HepG2 (cell line): Measurements from ENCODE around the gene CARMIL1. TPM values are rescaled to one million over a fixed set of nuclear protein-coding genes. Genes with fewer than 3 reads are reported as not detected.

Experiments used
- ATAC-seq: fragments of 200-7000 bp; cut with Tn5 transposase; 3 replicates; pipeline ENCODE4 v1.9.1; 2020; ENCODE audit warnings: mild to moderate bottlenecking, moderate library complexity
- BruUV-seq: library from RNA; stranded (reverse); fragments of 400-500 nt; replicated peaks from 2 replicates; lab custom pipeline; 2021; lab: Mats Ljungman, UMichigan
- CTCF ChIA-PET: fragments of 300-600 bp; formaldehyde crosslinking; extraction: SDS; loops from one replicate; lab custom pipeline; 2021; ENCODE audit warnings: low total read pairs, inconsistent platforms, low intra/inter-chr PET ratio; lab: Yijun Ruan, JAX
- POLR2A ChIA-PET: fragments of 350-600 bp; sonication (Branson Sonifier 250); formaldehyde crosslinking; loops from one replicate; lab custom pipeline; 2020; ENCODE audit warnings: antibody characterized with exemption, inconsistent platforms; lab: Yijun Ruan, JAX
- DNase-seq: peaks from one replicate; pipeline ENCODE4 v3.0.0-alpha.2; 2015; ENCODE audit warnings: low spot score
- FAIRE-seq: peaks from 3 replicates; lab custom pipeline; 2011; peaks lifted over from hg19 to GRCh38; lab: Jason Lieb, UNC
- H2AFZ ChIP-seq: one replicate; pipeline ENCODE4 v1.6.1; 2011; ENCODE audit warnings: low read length, inconsistent platforms
- H3K27ac ChIP-seq: fragments of 300-600 bp; 3 replicates; pipeline ENCODE4 v1.8.0; 2011; ENCODE audit warnings: mixed run types, mild to moderate bottlenecking, mixed read lengths, low read length, inconsistent platforms; ENCODE audit not compliant: insufficient read depth; ENCODE audit errors: extremely low read length
- H3K27me3 ChIP-seq, 2 experiments: fragments of 200-600 bp in 1 of 2; 2 replicates in 1 of 2; 3 replicates in 1 of 2; pipeline versions ENCODE4 v1.6.0 to v1.8.0; 2011; ENCODE audit warnings: low read length in 2 of 2, mild to moderate bottlenecking in 2 of 2, moderate library complexity in 2 of 2, inconsistent platforms in 1 of 2; ENCODE audit not compliant: insufficient read depth in 2 of 2, control insufficient read depth in 1 of 2
- H3K36me3 ChIP-seq, 2 experiments: fragments of 200-600 bp in 1 of 2; replicated peaks in 1 of 2; 2 replicates in 1 of 2; 3 replicates in 1 of 2; pipeline versions ENCODE4 v1.5.1 to v1.8.0; 2011; ENCODE audit warnings: low read length in 2 of 2, inconsistent platforms in 1 of 2; ENCODE audit not compliant: insufficient read depth in 2 of 2, control insufficient read depth in 1 of 2
- H3K4me1 ChIP-seq: 2 replicates; pipeline ENCODE4 v1.5.1; 2012; ENCODE audit warnings: low read length, inconsistent platforms; ENCODE audit not compliant: insufficient read depth
- H3K4me2 ChIP-seq: 2 replicates; pipeline ENCODE4 v1.6.0; 2011; ENCODE audit warnings: low read depth, low read length, inconsistent platforms
- H3K4me3 ChIP-seq, 3 experiments: fragments of 200-600 bp in 1 of 3; sonication (generic), shearing (Covaris generic) in 1 of 3; replicated peaks in 1 of 3; 2 replicates each; pipeline ENCODE4 v1.5.1; 2011 to 2016; ENCODE audit warnings: low read length in 3 of 3, inconsistent platforms in 2 of 3, low read depth in 2 of 3, mild to moderate bottlenecking in 2 of 3, control low read depth in 1 of 3, mixed read lengths in 1 of 3; ENCODE audit not compliant: insufficient read depth in 1 of 3
- H3K79me2 ChIP-seq: one replicate; pipeline ENCODE4 v1.6.1; 2011; ENCODE audit warnings: low read length, inconsistent platforms; ENCODE audit not compliant: insufficient read depth
- H3K9ac ChIP-seq: 2 replicates; pipeline ENCODE4 v1.6.0; 2011; ENCODE audit warnings: mild to moderate bottlenecking, low read depth, low read length, inconsistent platforms; ENCODE audit not compliant: insufficient read depth
- H3K9me3 ChIP-seq: 2 replicates; pipeline ENCODE4 v1.5.1; 2012; ENCODE audit warnings: mild to moderate bottlenecking, low read length
- H4K20me1 ChIP-seq: 2 replicates; pipeline ENCODE4 v1.6.0; 2011; ENCODE audit warnings: inconsistent platforms, mild to moderate bottlenecking, low read length, moderate library complexity; ENCODE audit not compliant: insufficient read depth
- ATRX ChIP-seq: sonication (generic); formaldehyde crosslinking; IDR thresholded peaks from 2 replicates; pipeline ENCODE4 v1.4.0; 2020; ENCODE audit warnings: missing genetic modification reagents, borderline replicate concordance
- HNRNPUL1 ChIP-seq: fragments of 200-400 bp; formaldehyde crosslinking; IDR thresholded peaks from 2 replicates; pipeline ENCODE4 v1.6.1; 2017; ENCODE audit warnings: low read depth, mild to moderate bottlenecking, low read length, moderate library complexity
- MAFF ChIP-seq: IDR thresholded peaks from 2 replicates; pipeline ENCODE4 v1.6.1; 2011; ENCODE audit warnings: low read depth, low read length, improper control_type of control experiment
- MAFK ChIP-seq, 2 experiments: IDR thresholded peaks in 1 of 2; conservative IDR thresholded peaks in 1 of 2; 2 replicates each; pipeline ENCODE4 v1.6.1; 2011; ENCODE audit warnings: improper control_type of control experiment in 2 of 2, low read length in 2 of 2
- TGIF2 ChIP-seq: IDR thresholded peaks from 2 replicates; pipeline ENCODE4 v1.6.1; 2016; ENCODE audit warnings: control low read depth, missing compliant biosample characterization
- ZKSCAN1 ChIP-seq: fragments of 150-350 bp; IDR thresholded peaks from 2 replicates; pipeline ENCODE4 v1.6.1; 2014; ENCODE audit warnings: low read length
- WGBS: methylation state at CpG from one replicate; pipeline ENCODE4 v1.1.6; 2017; ENCODE audit warnings: low lambda C conversion rate; 5-methylcytosine and 5-hydroxymethylcytosine counted together
- in situ Hi-C: cut with HindIII; loops from 2 replicates; pipeline ENCODE4 v1.10.0; 2017; ENCODE audit warnings: low pct_unique_long_range_greater_than_20kb; ENCODE audit not compliant: extremely low pct_ligation_motif_present
- intact Hi-C: fragments of 100-400 bp; cut with micrococcal nuclease; formaldehyde crosslinking; loops from one replicate; pipeline ENCODE4 v1.10.0; 2022; ENCODE audit not compliant: unreplicated experiment
- polyA plus RNA-seq, 8 experiments: library from polyadenylated mRNA; depleted of rRNA in 3 of 8; stranded (reverse) in 7 of 8; unstranded in 1 of 8; fragments of >200 nt; fragmentation: Illumina TruSeq in 4 of 8; extraction: Trizol in 4 of 8; gene quantifications; 2 replicates each; pipeline versions ENCODE4 v1.2.1 to v1.2.3, GENCODE V29; 2011 to 2016; ENCODE audit warnings: low read depth in 4 of 8, missing spikeins in 1 of 8, mixed read lengths in 1 of 8; ENCODE audit not compliant: insufficient read depth in 1 of 8
- total RNA-seq, 5 experiments: library from RNA; depleted of rRNA; stranded (reverse); fragments of >200 nt; fragmentation: Illumina TruSeq; extraction: Trizol; gene quantifications; 2 replicates each; pipeline ENCODE4 v1.2.3, GENCODE V29; 2016; ENCODE audit warnings: low read depth in 1 of 5
- TF ChIP-seq, protein P1 (sequence below): sonication (generic); formaldehyde crosslinking; IDR thresholded peaks from 2 replicates; pipeline ENCODE4 v1.4.0; 2020; ENCODE audit warnings: missing genetic modification reagents

Gene CARMIL1
- total and polyA plus RNA-seq, 2 of the 13 experiments (the other 11 are each of a cell fraction or from before 2014, with no cell fraction given): 1.8 to 2.6 TPM

DNA sequence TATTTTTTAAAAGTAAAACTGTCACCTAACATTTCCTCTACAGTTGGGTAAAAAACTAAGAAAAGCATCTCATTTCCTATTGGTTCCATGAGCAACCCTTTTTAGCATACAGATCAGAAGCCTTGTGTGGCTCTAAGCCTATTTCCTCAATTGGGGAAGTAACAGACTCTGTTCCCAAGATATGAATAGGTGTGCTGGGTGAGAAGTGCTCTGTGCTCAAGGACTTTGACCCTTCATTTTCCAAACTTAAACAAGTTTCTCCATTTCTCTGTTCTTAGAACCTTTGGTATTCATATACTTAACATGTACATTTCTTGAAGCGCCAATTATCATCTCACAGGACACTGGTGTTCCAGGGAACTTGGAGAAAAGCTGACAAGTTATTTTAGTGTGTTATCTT lies 24.1 kb downstream of the CARMIL1 start:
- H3K4me1 ChIP-seq: peaks cover 8% of the 10 kb centered on the region; the same call in 1 of the 2 replicates
- POLR2A ChIA-PET: no interaction called here
- BruUV-seq: no TSS peak
- no peak overlapping the region for H3K4me3 ChIP-seq
- no peak overlapping the region for H3K9ac ChIP-seq
- H3K79me2 ChIP-seq: no peaks in the 10 kb centered on the region
- intact Hi-C loops (no loop called here), in situ Hi-C loops (no loop called here)
- H4K20me1 ChIP-seq: no peaks in the 10 kb centered on the region
- no peak overlapping the region for H3K4me2 ChIP-seq
- peak; percentile 15 for FAIRE-seq
- DNase-seq: no peak
- H3K27me3 ChIP-seq: no peaks in the 10 kb centered on the region; a peak in 1 of 5 replicates
- H3K9me3 ChIP-seq: no peaks in the 10 kb centered on the region
- H3K27ac ChIP-seq: no peak overlapping the region
- TF ChIP-seq ZKSCAN1 (no peak), ATRX (CRISPR knock-in tag) (no peak), MAFK (conservative IDR thresholded peaks at IDR 0.05 in 1 of 2, IDR thresholded peaks at IDR 0.05 in 1 of 2; ENCODE audit: low read length in 2 of 2) (0 out of 4 replicates have a peak, but pooled peaks of 1 of the 2 experiments have one; percentile 10), HNRNPUL1 (no peak)
- TF ChIP-seq, protein P1, sequence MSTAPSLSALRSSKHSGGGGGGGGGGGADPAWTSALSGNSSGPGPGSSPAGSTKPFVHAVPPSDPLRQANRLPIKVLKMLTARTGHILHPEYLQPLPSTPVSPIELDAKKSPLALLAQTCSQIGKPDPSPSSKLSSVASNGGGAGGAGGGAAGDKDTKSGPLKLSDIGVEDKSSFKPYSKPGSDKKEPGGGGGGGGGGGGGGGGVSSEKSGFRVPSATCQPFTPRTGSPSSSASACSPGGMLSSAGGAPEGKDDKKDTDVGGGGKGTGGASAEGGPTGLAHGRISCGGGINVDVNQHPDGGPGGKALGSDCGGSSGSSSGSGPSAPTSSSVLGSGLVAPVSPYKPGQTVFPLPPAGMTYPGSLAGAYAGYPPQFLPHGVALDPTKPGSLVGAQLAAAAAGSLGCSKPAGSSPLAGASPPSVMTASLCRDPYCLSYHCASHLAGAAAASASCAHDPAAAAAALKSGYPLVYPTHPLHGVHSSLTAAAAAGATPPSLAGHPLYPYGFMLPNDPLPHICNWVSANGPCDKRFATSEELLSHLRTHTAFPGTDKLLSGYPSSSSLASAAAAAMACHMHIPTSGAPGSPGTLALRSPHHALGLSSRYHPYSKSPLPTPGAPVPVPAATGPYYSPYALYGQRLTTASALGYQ (CRISPR knock-in tag): no peak
- no peaks in the 10 kb centered on the region for H3K36me3 ChIP-seq
- CTCF ChIA-PET: no interaction called here
- ATAC-seq: no peak
- 58% methylated on average over 1 of the region's 1 CpG for WGBS
- no peak overlapping the region for H2AFZ ChIP-seq

DNA sequence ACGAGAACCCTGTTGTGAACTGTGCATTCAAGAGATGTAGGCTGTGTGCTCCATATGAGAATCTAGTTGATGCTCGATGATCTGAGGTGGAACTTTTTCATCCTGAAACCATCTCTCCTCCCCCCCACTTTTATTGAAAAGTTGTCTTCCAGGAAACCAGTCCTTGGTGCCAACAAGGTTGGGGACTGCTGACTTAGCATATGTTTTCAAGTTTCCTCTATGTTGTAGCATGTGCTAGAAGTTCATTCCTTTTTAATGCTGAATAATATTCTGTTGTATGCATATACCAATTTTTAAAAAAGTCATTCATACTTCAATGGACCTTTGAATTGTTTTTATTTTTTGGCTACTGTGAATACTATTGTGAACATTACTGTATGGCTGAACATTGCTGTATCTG lies 27.2 kb downstream of the CARMIL1 start:
- WGBS: 51% methylated on average over 2 of the region's 2 CpGs
- intact Hi-C loops (no loop called here), in situ Hi-C loops (no loop called here)
- Histone ChIP-seq H3K27ac (no peak overlapping the region), H3K4me3 (no peak overlapping the region), H4K20me1 (no peaks in the 10 kb centered on the region), H3K36me3 (no peaks in the 10 kb centered on the region), H3K9ac (no peak overlapping the region), H3K79me2 (no peaks in the 10 kb centered on the region), H2AFZ (no peak overlapping the region), H3K4me2 (no peak overlapping the region), H3K27me3 (no peaks in the 10 kb centered on the region; a peak in 1 of 5 replicates), H3K4me1 (peaks cover 8% of the 10 kb centered on the region; the same call in 1 of the 2 replicates), H3K9me3 (no peaks in the 10 kb centered on the region)
- ATAC-seq (no peak), FAIRE-seq (no peak), DNase-seq (no peak)
- POLR2A ChIA-PET: no interaction called here
- TF ChIP-seq MAFF (peak; percentile 58), MAFK (conservative IDR thresholded peaks at IDR 0.05 in 1 of 2, IDR thresholded peaks at IDR 0.05 in 1 of 2; ENCODE audit: low read length in 2 of 2) (peak; percentile 46 to 63; a peak in 3 of 4 replicates), TGIF2 (no peak)
- CTCF ChIA-PET: no interaction called here
- no TSS peak for BruUV-seq
